Skeletal muscle cell (primary cell): ENCODE measurements around the gene OAS2.

Source experiments
- DNase-seq: peaks from one replicate; pipeline ENCODE4 v3.0.0-alpha.2; 2010; ENCODE audit warnings: low read depth
- H3K4me3 ChIP-seq: 2 replicates; pipeline ENCODE4 v1.5.1; 2011; ENCODE audit warnings: low read depth, mild to moderate bottlenecking, control low read depth, low read length, moderate library complexity

OAS2 gene

DNA sequence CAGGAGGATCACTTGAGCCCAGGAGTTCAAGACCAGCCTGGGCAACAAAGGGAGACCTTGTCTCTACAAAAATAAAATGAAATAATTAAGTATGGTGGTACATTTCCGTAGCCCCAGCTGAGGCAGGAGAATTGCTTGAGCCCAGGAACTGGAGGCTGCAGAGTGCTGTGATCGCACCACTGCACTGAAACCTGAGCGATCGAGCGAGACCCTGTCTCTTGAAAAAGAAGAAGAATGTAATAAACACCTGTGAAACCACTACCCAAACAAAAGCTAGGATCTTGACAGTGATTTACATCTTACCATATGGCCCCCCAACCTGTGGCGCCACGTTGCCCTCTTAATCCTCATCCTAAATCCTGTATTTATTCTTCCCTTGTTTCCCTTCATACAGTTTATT lies 72.5 kb downstream of the OAS2 start:
- DNase-seq = no peak
- H3K4me3 ChIP-seq = no peak overlapping the region

DNA sequence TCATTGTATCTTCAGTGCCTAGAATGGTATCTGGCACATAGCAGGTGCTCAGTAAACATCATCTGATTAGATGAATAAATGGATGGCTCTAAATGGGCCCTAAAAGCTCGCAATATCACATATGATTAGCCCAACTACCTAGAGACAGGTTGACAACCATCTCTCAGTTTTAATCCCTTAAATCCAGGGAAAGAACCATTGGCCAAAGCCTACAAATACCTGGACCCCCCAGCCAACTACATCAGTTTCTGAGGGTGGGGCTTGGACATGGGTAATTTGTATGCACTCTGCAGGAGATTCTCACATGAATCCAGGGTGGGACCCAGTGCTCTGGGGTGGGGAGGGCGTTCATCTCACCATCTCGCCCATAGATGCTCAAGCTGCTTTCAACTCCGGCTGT lies 73.4 kb downstream of the OAS2 start:
- no peak overlapping the region for H3K4me3 ChIP-seq
- no peak for DNase-seq

DNA sequence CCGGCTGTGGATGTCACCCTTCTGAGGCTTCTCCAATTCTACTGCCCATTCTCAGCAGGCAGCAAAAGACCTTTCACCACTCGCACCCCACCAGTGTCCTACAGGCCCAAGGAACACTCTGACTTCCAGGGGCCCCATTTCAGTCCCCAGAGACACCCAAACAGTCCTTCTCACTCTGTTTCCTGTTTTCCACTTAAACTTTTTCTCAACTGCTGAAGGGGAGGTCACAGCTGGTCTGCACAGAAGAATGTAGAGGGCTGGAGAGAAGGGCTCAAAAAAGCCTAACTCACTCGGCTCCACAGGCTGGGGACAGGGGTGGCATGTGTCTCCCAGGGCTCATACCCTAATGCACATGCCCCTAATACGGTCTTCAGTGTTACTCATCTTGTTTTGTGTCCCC lies 74.0 kb downstream of the OAS2 start:
- DNase-seq = no peak
- H3K4me3 ChIP-seq = no peak overlapping the region

DNA sequence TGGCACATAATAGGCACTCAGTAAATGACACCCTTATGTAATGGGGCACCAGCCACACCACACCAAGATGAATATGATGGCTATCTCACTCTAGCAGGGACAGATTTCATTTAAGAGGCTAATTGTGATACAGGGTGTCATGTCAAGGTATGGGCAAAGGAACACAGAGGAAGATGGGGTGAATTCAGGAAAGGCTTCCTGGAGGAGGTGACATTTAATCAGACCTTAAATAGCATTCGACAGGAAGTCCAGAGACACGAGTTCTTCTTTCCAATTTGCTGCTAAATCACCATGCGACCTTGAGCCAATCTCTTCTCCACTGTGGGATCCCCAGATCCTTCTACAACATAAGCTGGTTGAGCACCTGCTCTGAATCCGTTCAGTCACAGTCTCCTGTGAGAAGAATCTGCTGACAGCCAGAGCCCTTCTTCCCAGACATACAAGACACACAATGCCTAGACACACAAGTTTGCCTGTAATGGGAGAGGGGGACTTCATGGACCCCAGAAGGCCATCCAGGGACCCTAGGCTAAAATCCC lies 76.7 kb downstream of the OAS2 start:
- DNase-seq = no peak
- H3K4me3 ChIP-seq = no peak overlapping the region

DNA sequence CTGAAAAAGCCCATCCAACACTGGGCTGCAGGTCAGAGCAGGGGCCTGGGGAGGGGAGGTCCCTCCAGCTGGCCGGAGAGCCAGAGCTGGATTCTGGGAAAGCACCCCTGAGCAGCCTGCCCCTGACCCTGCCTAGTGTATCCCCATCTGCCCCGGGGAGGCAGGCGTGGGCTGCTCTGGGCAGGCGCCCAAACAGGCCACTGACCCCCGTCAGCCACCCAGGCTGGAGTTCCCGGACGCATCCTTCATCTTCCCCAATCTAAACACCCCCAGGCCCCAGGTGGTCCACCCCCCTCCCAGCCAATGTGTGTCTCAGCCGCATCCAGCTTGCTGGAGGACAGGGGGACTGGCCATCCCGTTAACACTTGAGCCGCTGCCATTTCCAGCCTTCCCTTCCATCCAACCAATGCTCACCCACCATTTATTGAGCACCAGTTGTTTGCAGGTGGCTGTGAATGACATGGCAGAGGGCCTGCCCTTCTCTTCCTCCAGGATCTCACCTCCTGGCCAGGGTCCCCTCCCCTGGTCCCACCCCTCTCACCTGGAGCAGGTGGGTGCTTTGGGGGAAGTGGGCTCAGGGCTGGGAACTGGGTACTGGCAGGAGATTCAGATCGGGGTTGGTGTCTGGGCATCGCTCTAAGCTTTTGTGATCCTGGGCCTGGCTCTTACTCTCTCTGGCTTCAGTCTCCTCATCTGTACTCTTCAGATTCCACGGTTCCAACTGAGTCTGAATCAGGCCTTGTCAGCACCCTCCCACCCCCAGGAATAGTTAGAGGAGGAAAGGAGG lies 77.5 kb downstream of the OAS2 start:
- H3K4me3 ChIP-seq = no peak overlapping the region
- DNase-seq = no peak

DNA sequence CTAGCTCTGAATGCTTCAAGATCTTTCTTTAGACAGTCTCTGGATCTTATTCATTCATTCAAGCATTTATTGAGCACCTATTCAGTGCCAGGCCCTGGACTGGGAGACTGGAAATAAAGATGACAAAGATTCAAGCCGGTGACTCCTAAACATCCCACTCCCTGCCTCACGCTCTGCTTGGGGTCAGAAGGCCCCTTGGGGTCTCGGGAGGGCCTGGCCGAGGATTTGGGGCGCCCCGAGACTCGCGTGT lies 78.0 kb downstream of the OAS2 start:
- peak overlapping the region; percentile 39 for H3K4me3 ChIP-seq
- no peak for DNase-seq

DNA sequence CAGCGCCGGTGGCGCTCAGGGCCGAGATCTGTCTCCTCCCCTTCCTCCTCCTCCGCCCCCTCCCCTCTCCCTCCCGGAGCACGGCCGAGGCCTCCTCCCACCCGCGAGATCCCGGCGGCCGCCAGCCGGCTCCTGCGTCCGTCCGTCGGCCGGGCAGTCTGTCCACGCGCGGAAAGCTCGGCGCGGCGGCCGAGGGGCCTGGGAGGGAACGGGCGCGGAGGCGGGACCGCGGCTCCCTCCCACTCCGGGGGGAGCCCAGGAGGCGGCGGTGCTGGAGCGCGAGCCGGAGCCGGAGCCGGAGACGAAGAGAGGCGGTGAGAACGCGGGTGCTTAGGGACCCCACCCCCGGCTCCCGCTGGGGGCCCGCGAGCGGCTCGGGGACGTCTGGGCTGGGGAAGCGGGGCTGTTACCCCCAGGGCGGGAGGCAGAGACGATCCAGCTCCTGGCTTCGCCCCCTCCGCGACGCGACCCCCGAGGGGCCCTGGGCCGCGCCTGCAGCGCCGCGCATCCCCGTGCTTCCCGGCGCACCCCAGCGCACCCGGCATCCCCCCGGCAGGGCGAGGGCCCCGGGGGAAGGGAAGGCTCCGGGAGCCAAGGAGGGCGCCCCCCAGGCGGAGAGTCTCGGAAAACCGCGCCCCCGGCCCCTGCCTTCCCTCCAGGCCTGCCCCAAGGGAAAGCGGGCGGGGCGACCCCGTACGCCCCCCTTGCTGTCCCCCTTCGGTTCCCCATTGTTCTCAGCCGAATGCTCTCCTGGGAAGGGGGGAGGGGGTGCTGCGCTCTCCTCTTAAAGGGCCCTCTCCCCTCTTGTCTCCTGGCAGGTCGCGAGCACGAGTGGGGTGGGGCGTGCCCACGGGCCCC lies 78.5 kb downstream of the OAS2 start, which contains the start of gene DTX1:
Gene DTX1, plus strand, starts transcription at position 100 of the 858 bp plus-strand sequence. CDS start 1,463 bp downstream, outside the sequence.
- H3K4me3 ChIP-seq = peak within 1 kb of the TSS; percentile 39
- DNase-seq = no peak

DNA sequence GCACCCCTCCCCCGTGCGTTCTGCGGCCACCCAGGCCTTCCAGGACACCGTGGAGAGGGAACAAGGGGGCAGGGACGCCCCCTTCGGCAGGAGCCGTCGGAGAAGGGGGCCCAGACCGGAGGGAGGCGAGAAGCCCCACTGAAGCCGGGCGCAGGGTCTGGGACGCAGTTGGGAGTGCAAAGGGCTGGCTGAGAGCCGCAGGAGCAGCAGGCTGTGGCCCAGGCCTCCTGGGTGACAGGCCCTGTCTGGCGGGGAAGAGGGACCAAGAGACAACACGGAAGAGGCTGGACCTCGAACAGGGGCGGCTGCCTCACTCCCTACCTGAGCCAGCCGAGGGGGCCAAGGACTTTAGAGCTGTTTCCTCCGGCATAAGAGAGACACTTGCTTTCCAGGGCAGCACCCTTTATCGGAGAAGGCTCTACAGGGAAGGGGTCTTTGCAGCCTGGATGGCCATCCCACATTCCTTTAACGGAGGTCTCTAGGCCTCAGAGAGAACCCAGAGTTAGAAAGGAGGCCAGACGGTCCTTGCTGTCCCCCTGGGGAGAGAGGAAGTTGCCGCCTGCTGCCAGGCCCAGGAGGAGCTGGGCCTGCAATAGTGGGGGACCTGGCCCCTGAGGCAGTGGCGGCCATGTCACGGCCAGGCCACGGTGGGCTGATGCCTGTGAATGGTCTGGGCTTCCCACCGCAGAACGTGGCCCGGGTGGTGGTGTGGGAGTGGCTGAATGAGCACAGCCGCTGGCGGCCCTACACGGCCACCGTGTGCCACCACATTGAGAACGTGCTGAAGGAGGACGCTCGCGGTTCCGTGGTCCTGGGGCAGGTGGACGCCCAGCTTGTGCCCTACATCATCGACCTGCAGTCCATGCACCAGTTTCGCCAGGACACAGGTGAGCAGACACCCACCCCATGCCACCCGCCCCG lies 79.5 kb downstream of the OAS2 start:
- DNase-seq = no peak
- H3K4me3 ChIP-seq = no peak overlapping the region

DNA sequence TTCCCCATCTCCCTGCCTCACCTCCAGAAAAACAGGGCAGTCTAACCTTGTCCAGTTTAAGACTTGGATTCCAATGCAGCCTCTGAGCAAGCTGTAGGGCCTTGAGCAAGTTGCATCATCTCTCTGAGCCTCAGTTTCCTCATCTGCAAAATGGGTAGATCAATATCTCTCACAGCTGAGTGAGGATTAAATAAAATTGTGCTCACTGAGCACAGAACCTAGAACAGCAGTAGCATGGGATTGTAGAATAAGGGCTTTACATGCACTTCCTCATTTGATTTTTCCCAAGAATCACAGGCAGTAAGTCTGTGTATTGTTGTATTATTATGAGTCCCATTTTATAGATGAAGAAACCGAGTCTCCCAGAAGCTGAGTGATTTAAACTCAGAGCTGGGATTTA lies 80.2 kb downstream of the OAS2 start:
- H3K4me3 ChIP-seq = no peak overlapping the region
- DNase-seq = no peak

DNA sequence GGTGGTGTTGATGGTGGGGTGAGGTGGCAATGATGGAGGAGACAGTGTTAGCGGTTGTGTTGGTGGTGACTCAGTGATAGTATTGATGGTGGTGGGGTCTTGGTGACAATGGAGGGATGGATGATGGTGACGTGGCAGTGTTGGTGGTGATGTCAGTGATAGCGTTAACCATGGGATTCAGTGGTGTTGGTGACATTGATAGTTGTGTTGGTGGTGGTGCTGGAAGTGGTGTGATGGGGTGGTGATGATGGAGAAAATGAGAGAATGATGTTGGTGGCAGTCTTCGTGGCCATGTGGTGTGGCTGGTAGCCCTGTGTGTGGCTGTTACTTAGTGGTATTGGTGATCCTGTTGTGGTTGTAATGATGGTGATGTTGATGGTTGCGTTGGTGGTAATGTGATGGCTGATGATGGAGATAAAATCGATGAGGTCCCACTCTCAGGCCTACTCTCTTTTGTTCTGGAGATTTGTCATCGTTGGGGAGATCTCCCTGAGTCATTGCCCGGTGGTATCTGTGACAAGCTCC lies 80.8 kb downstream of the OAS2 start:
- no peak for DNase-seq

DNA sequence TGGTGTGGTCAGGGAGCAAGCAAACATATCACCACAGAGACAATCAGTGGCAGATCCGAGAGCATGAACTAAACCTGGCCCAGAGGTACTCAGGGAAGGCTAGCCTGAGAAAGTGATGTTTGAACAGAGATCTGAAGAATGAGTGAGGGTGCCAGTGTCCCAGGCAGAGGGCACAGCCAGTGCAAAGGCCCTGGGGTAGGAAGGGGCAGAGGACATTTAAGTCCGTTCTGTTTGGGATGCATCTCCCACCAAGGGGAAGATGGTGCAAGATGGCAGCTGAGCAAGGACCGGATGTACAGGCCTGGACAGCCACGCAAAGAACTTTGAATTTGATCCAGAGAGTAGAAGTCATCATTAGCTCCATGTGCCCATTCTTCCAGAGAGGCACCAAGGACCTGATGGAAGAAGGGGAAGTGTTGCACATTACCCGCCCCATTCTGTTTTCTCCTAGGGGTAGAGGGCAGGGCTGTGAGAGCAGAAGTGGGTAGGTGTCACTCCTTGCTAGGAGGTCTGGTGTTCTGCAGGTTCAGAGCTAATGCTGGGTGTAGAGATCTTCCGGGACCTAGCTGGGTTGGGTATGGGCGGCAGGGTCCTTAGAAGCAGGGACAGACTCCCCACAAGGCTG lies 82.1 kb downstream of the OAS2 start:
- no peak for DNase-seq
- no peak overlapping the region for H3K4me3 ChIP-seq

More for the DNA sequence above, 80.8 kb downstream of the OAS2 start:
- H3K4me3 ChIP-seq = no peak overlapping the region

DNA sequence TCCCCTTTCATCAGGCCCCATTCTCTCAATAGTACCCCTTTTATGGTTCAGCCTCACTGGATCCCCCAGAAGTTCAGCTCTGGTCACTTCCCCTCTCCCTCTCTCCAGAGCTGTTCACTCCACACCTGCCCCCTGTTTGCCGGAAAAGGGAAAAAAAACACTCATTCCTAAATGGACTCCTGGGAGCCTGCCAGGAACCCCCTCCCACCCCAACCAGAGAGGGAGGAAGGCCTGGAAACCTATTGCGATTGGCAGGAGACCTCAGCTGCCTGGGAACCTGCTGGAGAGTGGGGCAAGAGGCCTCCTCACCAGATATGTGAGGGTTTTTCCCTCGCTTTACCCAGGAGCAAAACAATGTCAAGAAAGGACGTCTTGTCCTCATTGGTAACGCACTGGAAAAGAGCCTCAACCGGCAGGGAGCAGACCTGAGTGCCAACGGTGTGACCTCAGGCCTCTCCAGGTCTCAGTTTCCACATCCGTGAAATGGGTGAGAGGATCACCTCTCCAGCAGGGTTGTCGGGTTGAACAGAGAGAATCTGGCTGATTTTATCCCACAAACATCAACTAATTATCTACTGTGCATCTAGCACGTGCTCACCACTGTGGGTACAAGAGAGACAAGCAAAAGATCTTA lies 82.9 kb downstream of the OAS2 start:
- no peak overlapping the region for H3K4me3 ChIP-seq
- no peak for DNase-seq
